ENCODE results near the gene KLHL7. TPM values are rescaled to one million over a fixed set of nuclear protein-coding genes. Genes with fewer than 3 reads are reported as not detected.
"Not testable (repeated sequence)": the region's sequence is repeated elsewhere in the genome, so short reads cannot be mapped to it uniquely, and the experiment has no call there.

The KLHL7 gene
- polyA plus RNA-seq, 2 of the 4 experiments (the other 2 are of a cell fraction) = 23.3 to 45.4 TPM

DNA sequence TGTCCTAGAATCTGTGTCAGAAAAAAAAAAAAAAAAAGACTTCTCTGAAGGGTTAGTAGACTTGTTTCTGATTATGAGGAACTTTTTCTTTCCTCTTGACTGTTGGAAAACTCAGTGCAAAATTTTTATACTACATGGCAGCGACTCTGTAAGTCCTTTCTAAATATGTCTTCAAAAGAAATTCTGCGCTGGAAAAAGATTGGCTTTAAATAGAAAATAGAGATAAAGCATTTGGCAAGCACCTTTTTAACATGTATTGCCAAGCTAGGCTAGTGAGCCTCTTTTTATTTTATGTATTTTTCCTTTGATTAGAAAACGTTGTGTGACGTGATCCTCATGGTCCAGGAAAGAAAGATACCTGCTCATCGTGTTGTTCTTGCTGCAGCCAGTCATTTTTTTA lies 17.9 kb downstream of the KLHL7 start:
- Histone ChIP-seq H3K4me2 (no peak overlapping the region), H3K4me1 (no peaks in the 10 kb centered on the region), H3K27ac (no peak overlapping the region), H3K4me3 (no peak overlapping the region), H3K9me3 (no peaks in the 10 kb centered on the region)
- TF ChIP-seq POLR2AphosphoS2 (conservative IDR thresholded peaks at IDR 0.05; ENCODE audit: low read length) (no peak), PHF8 (IDR thresholded peaks at IDR 0.05; ENCODE audit: borderline replicate concordance, low read depth) (no peak), RNF2 (IDR thresholded peaks at IDR 0.05; ENCODE audit: borderline replicate concordance, low read depth) (no peak), JUN (IDR thresholded peaks at IDR 0.05) (no peak), MAZ (IDR thresholded peaks at IDR 0.05; ENCODE audit: borderline replicate concordance, low read depth, low read length) (no peak), NPAS2 (CRISPR knock-in tag; IDR thresholded peaks at IDR 0.05; ENCODE audit: borderline replicate concordance) (no peak), KDM1A (IDR thresholded peaks at IDR 0.05; ENCODE audit: low read depth) (no peak), ZSCAN20 (CRISPR knock-in tag; IDR thresholded peaks at IDR 0.05) (no peak), NR3C1 (IDR thresholded peaks at IDR 0.05) (no peak), CBX8 (IDR thresholded peaks at IDR 0.05) (no peak), TP53 (CRISPR knock-in tag; IDR thresholded peaks at IDR 0.05) (no peak), POLR2A (IDR thresholded peaks at IDR 0.05; ENCODE audit: low read length) (no peak), MAFK (IDR thresholded peaks at IDR 0.05; ENCODE audit: partially characterized antibody) (no peak), HOXB5 (CRISPR knock-in tag; IDR thresholded peaks at IDR 0.05) (no peak), HEYL (CRISPR knock-in tag; IDR thresholded peaks at IDR 0.05) (no peak)
- TF ChIP-seq, protein P1, sequence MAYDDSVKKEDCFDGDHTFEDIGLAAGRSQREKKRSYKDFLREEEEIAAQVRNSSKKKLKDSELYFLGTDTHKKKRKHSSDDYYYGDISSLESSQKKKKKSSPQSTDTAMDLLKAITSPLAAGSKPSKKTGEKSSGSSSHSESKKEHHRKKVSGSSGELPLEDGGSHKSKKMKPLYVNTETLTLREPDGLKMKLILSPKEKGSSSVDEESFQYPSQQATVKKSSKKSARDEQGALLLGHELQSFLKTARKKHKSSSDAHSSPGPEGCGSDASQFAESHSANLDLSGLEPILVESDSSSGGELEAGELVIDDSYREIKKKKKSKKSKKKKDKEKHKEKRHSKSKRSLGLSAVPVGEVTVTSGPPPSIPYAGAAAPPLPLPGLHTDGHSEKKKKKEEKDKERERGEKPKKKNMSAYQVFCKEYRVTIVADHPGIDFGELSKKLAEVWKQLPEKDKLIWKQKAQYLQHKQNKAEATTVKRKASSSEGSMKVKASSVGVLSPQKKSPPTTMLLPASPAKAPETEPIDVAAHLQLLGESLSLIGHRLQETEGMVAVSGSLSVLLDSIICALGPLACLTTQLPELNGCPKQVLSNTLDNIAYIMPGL (CRISPR knock-in tag; IDR thresholded peaks at IDR 0.05; ENCODE audit: borderline replicate concordance) = no peak
- TF ChIP-seq, protein P2, sequence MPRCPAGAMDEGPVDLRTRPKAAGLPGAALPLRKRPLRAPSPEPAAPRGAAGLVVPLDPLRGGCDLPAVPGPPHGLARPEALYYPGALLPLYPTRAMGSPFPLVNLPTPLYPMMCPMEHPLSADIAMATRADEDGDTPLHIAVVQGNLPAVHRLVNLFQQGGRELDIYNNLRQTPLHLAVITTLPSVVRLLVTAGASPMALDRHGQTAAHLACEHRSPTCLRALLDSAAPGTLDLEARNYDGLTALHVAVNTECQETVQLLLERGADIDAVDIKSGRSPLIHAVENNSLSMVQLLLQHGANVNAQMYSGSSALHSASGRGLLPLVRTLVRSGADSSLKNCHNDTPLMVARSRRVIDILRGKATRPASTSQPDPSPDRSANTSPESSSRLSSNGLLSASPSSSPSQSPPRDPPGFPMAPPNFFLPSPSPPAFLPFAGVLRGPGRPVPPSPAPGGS (IDR thresholded peaks at IDR 0.05) = no peak
- WGBS (ENCODE audit: missing lambda C conversion rate) = 69% methylated on average over 5 of the region's 5 CpGs
- POLR2A ChIA-PET = interaction anchor here (0.7 kb wide), 1 partner anchor 17 kb away, joined by 3 read pairs; no protein-coding TSS in a partner anchor
- no peak for FAIRE-seq
- ATAC-seq = no peak
- CTCF ChIA-PET = interaction anchor here (1.2 kb wide), 1 partner anchor 17 kb away, joined by 3 read pairs; the partner anchor contains the start of gene KLHL7
- DNase-seq (ENCODE audit: low read depth in 1 of 2, low spot score in 1 of 2) = no peak

DNA sequence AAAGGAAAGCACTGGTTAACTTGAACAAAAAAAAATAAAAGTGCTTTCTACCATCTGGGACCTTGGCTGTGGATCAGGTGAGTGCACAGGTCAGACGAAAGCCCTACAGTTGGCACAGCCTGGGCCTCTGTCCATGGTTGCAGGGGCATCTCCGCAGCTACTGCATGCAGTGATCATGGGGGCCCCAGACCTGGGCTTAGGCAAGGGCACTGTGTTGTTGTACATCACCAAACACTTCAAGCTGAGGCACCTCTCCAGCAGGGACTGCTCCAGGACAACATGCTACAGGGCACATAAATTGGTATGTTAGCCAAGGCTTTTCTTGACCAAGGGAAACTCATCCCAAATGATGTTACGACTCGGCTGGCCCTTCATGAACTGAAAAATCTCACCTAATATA lies 23.5 kb downstream of the KLHL7 start:
- no peak overlapping the region for H3K4me3 ChIP-seq
- POLR2A ChIA-PET = no interaction called here
- DNase-seq (ENCODE audit: low read depth in 1 of 2, low spot score in 1 of 2) = no peak
- no peak for ATAC-seq
- no peak for TF ChIP-seq CBX2 (IDR thresholded peaks at IDR 0.05; ENCODE audit: borderline replicate concordance, low read depth)
- TF ChIP-seq, protein P3, sequence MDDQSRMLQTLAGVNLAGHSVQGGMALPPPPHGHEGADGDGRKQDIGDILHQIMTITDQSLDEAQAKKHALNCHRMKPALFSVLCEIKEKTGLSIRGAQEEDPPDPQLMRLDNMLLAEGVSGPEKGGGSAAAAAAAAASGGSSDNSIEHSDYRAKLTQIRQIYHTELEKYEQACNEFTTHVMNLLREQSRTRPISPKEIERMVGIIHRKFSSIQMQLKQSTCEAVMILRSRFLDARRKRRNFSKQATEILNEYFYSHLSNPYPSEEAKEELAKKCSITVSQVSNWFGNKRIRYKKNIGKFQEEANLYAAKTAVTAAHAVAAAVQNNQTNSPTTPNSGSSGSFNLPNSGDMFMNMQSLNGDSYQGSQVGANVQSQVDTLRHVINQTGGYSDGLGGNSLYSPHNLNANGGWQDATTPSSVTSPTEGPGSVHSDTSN (IDR thresholded peaks at IDR 0.05) = no peak
- no peak for TF ChIP-seq TFCP2L1 (CRISPR knock-in tag; IDR thresholded peaks at IDR 0.05)
- TF ChIP-seq KDM1A (IDR thresholded peaks at IDR 0.05; ENCODE audit: low read depth) = no peak
- TF ChIP-seq, protein P4, sequence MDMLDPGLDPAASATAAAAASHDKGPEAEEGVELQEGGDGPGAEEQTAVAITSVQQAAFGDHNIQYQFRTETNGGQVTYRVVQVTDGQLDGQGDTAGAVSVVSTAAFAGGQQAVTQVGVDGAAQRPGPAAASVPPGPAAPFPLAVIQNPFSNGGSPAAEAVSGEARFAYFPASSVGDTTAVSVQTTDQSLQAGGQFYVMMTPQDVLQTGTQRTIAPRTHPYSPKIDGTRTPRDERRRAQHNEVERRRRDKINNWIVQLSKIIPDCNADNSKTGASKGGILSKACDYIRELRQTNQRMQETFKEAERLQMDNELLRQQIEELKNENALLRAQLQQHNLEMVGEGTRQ (IDR thresholded peaks at IDR 0.05) = no peak
- TF ChIP-seq HOXA7 (CRISPR knock-in tag; IDR thresholded peaks at IDR 0.05) = no peak
- no peak for TF ChIP-seq ZSCAN20 (CRISPR knock-in tag; IDR thresholded peaks at IDR 0.05)
- TF ChIP-seq POLR2A (IDR thresholded peaks at IDR 0.05; ENCODE audit: low read length) = no peak
- TF ChIP-seq MYC (IDR thresholded peaks at IDR 0.05; ENCODE audit: borderline replicate concordance, low read length) = no peak
- TF ChIP-seq TP53 (CRISPR knock-in tag; IDR thresholded peaks at IDR 0.05) = no peak
- TF ChIP-seq BHLHE40 (IDR thresholded peaks at IDR 0.05; ENCODE audit: low read depth, low read length) = no peak
- no peak for TF ChIP-seq NFE2L2 (conservative IDR thresholded peaks at IDR 0.05; ENCODE audit: low read length)
- TF ChIP-seq, protein P5, sequence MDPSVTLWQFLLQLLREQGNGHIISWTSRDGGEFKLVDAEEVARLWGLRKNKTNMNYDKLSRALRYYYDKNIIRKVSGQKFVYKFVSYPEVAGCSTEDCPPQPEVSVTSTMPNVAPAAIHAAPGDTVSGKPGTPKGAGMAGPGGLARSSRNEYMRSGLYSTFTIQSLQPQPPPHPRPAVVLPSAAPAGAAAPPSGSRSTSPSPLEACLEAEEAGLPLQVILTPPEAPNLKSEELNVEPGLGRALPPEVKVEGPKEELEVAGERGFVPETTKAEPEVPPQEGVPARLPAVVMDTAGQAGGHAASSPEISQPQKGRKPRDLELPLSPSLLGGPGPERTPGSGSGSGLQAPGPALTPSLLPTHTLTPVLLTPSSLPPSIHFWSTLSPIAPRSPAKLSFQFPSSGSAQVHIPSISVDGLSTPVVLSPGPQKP (IDR thresholded peaks at IDR 0.05; ENCODE audit: low read depth, low read length) = no peak
- TF ChIP-seq, protein P6, sequence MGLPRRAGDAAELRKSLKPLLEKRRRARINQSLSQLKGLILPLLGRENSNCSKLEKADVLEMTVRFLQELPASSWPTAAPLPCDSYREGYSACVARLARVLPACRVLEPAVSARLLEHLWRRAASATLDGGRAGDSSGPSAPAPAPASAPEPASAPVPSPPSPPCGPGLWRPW (IDR thresholded peaks at IDR 0.05) = no peak
- H3K9me3 ChIP-seq = no peaks in the 10 kb centered on the region
- no peak for FAIRE-seq
- CTCF ChIA-PET = no interaction called here
- no peaks in the 10 kb centered on the region for H3K4me1 ChIP-seq
- H3K27ac ChIP-seq = no peak overlapping the region
- 86% methylated on average over 4 of the region's 4 CpGs for WGBS (ENCODE audit: missing lambda C conversion rate)
- no peak overlapping the region for H3K4me2 ChIP-seq

DNA sequence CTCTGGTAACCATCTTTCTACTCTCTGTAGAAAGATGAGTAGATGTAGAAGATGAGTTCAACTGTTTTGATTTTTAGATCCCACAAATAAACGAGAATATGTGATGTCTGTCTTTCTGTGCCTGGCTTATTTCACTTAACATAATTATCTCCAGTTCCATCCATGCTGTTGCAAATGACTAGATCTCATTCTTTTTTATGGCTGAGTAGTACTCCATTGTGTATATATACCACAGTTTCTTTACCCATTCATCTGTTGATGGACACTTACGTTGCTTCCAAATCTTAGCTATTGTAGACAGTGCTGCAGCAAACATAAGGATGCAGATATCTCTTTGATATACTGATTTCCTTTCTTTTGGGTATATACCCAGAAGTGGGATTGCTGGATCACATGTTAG lies 26.2 kb downstream of the KLHL7 start:
- DNase-seq (ENCODE audit: low read depth in 1 of 2, low spot score in 1 of 2); H3K4me3 ChIP-seq; POLR2A ChIA-PET; FAIRE-seq; H3K4me1 ChIP-seq; H3K9me3 ChIP-seq; CTCF ChIA-PET; H3K4me2 ChIP-seq; ATAC-seq; H3K27ac ChIP-seq: not testable (repeated sequence)
- 55% methylated on average over 2 of the region's 2 CpGs for WGBS (ENCODE audit: missing lambda C conversion rate)
